ENCODE data around the gene LIG1. TPM values are rescaled to one million over a fixed set of nuclear protein-coding genes. Genes with fewer than 3 reads are reported as not detected.

LIG1 gene
- total RNA-seq, 1 experiment from 2014 or later: 115 TPM

DNA sequence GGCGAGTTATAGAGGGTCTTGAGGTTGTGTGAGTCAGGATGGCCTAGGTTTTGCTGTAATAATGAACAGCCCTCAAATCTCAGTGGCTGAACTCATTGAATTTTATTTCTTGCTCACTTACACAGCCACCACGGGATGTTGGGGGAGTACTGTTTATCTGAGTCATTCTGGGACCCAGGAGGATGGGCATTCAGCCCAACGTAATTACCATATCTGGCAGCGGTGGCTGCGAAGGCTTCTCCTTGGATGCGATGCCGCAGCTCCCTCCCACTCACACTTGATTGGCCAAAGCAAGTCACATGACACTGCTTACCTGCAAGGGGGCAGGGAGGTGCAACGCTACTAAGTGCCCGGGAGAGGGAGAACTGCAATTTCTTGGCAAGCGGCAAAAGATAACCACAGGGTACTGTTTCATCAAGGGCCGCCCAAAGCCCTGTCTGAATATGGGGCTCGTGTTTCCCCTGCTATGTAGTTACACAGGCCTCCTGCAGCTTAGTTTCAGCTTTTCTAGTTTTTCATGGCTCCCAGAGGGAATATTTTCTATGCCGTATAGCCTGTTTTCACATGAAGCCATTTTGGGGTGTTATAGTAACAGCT lies 20.2 kb upstream of the LIG1 start:
- Histone ChIP-seq H3K56ac (ENCODE audit: insufficient read length, low read depth, low read length) (no peak overlapping the region), H3T11ph (ENCODE audit: low read length) (no peak overlapping the region), H3K79me1 (ENCODE audit: insufficient read depth, low read depth, low read length, poor library complexity, severe bottlenecking) (no peaks in the 10 kb centered on the region), H3K18ac (ENCODE audit: insufficient read length, low read depth, low read length) (no peak overlapping the region), H2BK12ac (ENCODE audit: insufficient read length, low read depth, low read length) (no peak overlapping the region), H3K14ac (ENCODE audit: insufficient read depth, low read length) (no peak overlapping the region), H2BK20ac (ENCODE audit: low read depth, low read length, poor library complexity, severe bottlenecking) (no peak overlapping the region), H3K4me2 (ENCODE audit: insufficient read depth, insufficient read length, low read length) (peak overlapping the region; percentile 12), H3K27me3 (ENCODE audit: insufficient read depth, low read length) (no peaks in the 10 kb centered on the region), H4K8ac (replicated peaks; ENCODE audit: insufficient read length, low read depth, low read length) (no peak overlapping the region), H4K20me1 (ENCODE audit: control insufficient read depth, insufficient read depth, insufficient read length) (no peaks in the 10 kb centered on the region), H3K23ac (ENCODE audit: insufficient read length, low read depth, low read length) (no peak overlapping the region), H3K79me2 (ENCODE audit: insufficient read depth, low read length) (no peaks in the 10 kb centered on the region), H3K4ac (ENCODE audit: low read depth, low read length) (no peak overlapping the region), H3K27ac (ENCODE audit: insufficient read length, low read depth, low read length) (no peak overlapping the region), H3K4me1 (ENCODE audit: insufficient read depth, low read length) (0 out of 2 replicates have a peak, but pooled peaks cover 2% of the 10 kb centered on the region), H2BK15ac (ENCODE audit: low read depth, low read length) (no peak overlapping the region), H4K5ac (ENCODE audit: insufficient read length, low read depth, low read length) (no peak overlapping the region), H4K91ac (ENCODE audit: insufficient read length, low read depth, low read length) (no peak overlapping the region), H3K9ac (ENCODE audit: extremely low read depth, insufficient read length, low read length) (no peak overlapping the region), H2BK5ac (ENCODE audit: insufficient read length, low read length) (no peak overlapping the region), H3K23me2 (ENCODE audit: insufficient read length, low read depth, low read length, poor library complexity, severe bottlenecking) (no peaks in the 10 kb centered on the region), H2BK120ac (ENCODE audit: low read depth, low read length, poor library complexity, severe bottlenecking) (no peak overlapping the region), H3K9me3 (ENCODE audit: control insufficient read depth, low read depth, low read length) (no peaks in the 10 kb centered on the region), H2AFZ (ENCODE audit: low read length) (no peak overlapping the region), H2AK5ac (ENCODE audit: insufficient read length, low read length) (no peak overlapping the region)
- Mint-ChIP-seq H3K4me1 (peaks cover 15 to 17% of the 10 kb centered on the region in 2 experiments), H3K27ac (peak overlapping the region in 2 of 3 experiments; percentile 71 to 90; a peak in 4 of 7 replicates), H3K27me3 (ENCODE audit: low read depth) (no peaks in the 10 kb centered on the region; the same call in 1 of the 2 replicates), H3K4me3 (peak overlapping the region in 1 of 2 experiments; percentile 17; a peak in 2 of 5 replicates), H3K9me3 (peaks cover 10 to 20% of the 10 kb centered on the region in 2 experiments), H3K36me3 (ENCODE audit: insufficient read depth in 1 of 3, low read depth in 3 of 3) (peaks cover 27 to 45% (median 27%) of the 10 kb centered on the region in 3 experiments)
- TF ChIP-seq, protein P1, sequence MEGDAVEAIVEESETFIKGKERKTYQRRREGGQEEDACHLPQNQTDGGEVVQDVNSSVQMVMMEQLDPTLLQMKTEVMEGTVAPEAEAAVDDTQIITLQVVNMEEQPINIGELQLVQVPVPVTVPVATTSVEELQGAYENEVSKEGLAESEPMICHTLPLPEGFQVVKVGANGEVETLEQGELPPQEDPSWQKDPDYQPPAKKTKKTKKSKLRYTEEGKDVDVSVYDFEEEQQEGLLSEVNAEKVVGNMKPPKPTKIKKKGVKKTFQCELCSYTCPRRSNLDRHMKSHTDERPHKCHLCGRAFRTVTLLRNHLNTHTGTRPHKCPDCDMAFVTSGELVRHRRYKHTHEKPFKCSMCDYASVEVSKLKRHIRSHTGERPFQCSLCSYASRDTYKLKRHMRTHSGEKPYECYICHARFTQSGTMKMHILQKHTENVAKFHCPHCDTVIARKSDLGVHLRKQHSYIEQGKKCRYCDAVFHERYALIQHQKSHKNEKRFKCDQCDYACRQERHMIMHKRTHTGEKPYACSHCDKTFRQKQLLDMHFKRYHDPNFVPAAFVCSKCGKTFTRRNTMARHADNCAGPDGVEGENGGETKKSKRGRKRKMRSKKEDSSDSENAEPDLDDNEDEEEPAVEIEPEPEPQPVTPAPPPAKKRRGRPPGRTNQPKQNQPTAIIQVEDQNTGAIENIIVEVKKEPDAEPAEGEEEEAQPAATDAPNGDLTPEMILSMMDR (conservative IDR thresholded peaks at IDR 0.05): peak; percentile 75
- no CpG with 5 or more reads among the region's 13 CpGs for WGBS (ENCODE audit: extremely low coverage, insufficient read length, low lambda C conversion rate)
- DNase-seq: peak; percentile 98

Data from H9 (cell line).